ENCODE data around the gene STK33.

Gene STK33

GRCh38 chr11:8426076-8426475 is 168.0 kb downstream of the STK33 start:
- DNase-seq (ENCODE audit: low read depth in 2 of 2) = no peak

DNA sequence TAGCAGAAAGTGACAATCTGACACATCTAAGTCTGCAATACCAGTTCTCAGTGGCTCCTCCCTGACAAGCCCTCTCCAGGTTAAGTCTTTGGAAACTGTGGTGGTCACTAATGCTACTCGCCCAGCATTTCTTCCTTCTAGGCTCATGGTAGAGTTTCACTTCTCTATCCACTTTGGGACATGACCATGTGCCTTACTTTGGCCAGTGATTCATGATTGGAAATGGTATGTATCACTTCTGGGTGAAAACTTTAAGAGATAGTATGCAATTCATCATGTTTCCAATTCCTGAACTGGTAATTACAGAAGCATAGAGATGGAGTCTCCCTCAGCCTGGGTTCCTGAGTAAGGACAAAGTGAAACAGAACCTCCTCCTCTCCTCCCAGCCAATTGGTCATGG is 178.8 kb downstream of the STK33 start:
- no peak for DNase-seq (ENCODE audit: low read depth in 2 of 2)

DNA sequence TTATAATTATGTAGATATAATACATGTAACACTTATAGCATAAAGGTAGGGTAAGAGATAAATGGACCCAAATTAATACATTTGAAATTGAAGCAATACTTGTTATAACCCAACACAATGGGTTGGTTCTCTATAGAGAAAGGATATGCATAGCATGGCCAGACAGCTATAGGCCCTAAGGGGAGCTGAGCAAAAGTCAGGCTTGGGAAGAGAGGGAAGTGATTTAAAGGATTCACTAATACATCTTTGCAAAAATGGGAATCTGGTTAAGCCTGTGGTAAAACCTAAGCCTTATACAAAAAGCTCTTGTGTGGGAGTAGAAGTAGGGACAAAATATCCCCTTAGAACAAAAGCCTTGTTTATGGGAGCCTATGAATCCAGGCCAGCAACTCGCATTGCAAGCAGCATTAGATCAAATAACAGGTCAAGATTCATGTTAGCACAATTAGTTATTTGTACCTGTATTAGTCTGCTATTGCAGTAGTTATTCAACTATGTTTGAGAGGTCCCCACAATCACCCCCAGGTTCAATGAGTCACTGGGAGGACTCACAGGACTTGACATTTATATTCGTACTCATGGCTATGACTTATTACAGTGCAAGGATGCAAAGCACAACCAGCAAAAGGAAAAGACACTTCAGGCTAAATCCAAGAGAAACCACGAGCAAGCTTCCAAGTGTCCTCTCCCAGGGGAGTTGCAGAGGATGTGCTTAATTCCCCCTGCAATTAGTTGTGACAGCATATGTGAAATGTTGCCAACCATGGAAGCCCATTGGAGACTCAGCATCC is 185.7 kb downstream of the STK33 start:
- DNase-seq (ENCODE audit: low read depth in 2 of 2) = no peak

DNA sequence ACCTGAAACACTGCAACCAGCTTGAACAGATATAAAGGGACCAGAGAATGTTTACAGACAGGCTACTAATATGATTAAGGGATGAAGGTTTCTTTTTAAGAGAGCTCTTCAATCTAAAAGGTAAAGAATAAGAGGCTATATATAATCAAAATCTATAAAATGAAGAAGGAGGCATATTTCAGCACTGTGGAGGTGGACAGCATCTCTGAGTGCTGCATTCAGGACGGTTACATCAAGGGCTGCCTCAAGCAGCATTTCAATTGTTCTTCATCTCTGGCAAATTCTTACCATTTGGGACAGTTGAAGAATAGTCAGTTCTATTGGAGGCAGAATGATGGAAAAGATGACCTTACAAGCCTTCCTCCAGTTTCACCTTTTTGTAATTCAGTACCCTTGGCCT is 190.7 kb downstream of the STK33 start:
- DNase-seq (ENCODE audit: low read depth in 2 of 2) = no peak

GRCh38 chr11:8392886-8393285 is 201.1 kb downstream of the STK33 start:
- DNase-seq (ENCODE audit: low read depth in 2 of 2) = no peak

GRCh38 chr11:8392166-8392565 is 201.9 kb downstream of the STK33 start:
- DNase-seq (ENCODE audit: low read depth in 2 of 2) = no peak

DNA sequence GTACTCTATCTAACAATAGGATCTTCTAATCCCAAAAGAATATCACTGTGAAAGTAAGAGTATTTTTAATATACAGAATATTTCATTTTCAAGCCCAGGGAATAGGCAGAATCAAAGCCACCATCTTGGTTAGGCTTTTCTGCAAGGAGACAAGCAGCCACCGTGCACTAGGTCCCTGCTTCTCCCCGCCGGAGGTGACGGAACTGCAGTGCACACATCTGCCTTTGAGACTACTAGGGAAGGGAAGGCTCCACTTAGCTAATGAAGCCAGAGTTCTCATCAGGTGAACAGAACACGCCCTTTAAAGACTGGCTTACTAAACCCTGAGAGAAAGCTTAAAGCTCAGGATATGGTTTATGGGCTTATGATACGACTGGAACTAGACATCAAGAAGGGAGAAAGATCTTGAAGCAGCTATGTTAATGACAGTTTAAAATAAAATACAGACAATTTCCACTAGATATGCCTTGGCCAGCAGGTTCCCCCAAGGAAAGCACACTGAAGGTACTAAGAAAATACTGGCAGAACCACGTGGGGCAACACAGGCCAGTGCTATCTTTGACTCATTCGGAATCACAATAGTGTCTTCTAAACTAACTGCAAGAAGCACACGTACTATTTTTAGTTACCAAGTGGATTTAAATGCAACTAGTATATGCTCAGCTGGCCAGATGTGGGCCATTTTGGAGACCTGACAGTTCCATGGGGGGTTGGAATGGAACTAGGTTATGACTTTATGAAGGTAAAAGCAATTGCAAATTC is 203.0 kb downstream of the STK33 start:
- no peak for DNase-seq (ENCODE audit: low read depth in 2 of 2)

- no peak for DNase-seq (ENCODE audit: low read depth in 2 of 2)
These were observed 204.7 kb downstream of the STK33 start for GRCh38 chr11:8389029-8389996.

GRCh38 chr11:8387693-8388092 is 206.3 kb downstream of the STK33 start:
- DNase-seq (ENCODE audit: low read depth in 2 of 2) = no peak

GRCh38 chr11:8387141-8387540 is 206.9 kb downstream of the STK33 start:
- DNase-seq (ENCODE audit: low read depth in 2 of 2) = no peak

GRCh38 chr11:8386134-8386864 is 207.7 kb downstream of the STK33 start:
- no peak for DNase-seq (ENCODE audit: low read depth in 2 of 2)

GRCh38 chr11:8384199-8384821 is 209.7 kb downstream of the STK33 start:
- no peak for DNase-seq (ENCODE audit: low read depth in 2 of 2)

DNA sequence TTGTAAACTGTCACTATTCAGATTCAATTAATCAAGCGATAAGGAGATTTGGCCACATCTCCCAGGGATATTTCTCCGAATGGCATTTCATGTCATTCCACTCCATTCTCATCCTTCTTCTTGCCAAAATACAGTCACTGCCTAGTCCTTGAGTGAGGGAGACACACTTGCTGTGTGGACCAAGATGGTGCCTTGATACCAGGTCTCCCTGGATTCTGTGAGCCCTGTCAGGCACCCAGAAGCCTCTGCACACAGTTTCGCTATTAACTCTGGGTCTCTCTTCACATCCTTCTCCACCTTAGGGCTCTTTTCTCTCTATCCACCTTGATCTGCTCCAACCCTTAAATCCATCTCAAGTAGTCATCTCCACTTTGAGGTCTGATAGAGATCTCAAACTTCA is 210.4 kb downstream of the STK33 start:
- no peak for DNase-seq (ENCODE audit: low read depth in 2 of 2)

DNA sequence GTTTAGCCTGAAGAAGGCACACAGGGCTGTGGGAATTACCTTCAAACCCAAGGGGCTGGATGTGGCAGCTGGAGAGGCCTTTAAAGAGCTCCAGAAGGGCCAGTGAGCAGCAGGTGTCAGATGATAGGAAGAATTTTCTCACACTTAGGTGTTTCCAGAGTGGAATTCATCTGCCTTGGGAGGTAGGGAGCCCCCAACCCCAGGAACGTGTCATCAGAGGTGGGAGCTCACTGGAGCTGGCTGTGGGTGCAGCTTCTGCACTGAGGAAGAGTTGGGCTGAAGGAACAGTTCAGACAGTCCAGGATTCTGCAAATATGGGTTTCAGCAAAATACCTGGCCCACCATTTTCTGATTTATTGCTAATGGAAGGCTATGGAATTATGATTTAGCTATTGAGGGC is 210.8 kb downstream of the STK33 start:
- DNase-seq (ENCODE audit: low read depth in 2 of 2) = no peak

- DNase-seq (ENCODE audit: low read depth in 2 of 2) = no peak
These were observed 211.5 kb downstream of the STK33 start for GRCh38 chr11:8382436-8383053.

- DNase-seq (ENCODE audit: low read depth in 2 of 2) = no peak
These were observed 212.1 kb downstream of the STK33 start for GRCh38 chr11:8381871-8382396.

- no peak for DNase-seq (ENCODE audit: low read depth in 2 of 2)
These were observed 212.7 kb downstream of the STK33 start for GRCh38 chr11:8381343-8381742.

- DNase-seq (ENCODE audit: low read depth in 2 of 2) = no peak
These were observed 218.1 kb downstream of the STK33 start for GRCh38 chr11:8375932-8376331.

DNA sequence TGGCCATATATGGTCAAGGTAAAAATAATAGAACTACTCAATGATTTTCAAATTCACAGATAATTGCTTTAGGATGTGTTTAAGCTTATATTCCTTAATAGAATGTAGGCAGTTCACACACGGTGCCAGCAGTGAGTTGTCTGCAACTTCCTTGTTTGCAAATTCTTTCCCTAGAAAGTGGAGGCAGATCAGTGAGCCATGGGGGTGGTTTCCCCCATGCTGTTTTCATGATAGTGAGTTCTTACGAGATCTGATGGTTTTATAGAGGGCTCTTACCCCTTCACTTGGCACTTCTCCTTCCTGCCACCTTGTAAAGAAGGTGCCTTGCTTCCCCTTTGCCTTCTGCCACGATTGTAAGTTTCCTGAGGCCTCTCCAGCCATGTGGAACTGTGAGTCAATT is 218.6 kb downstream of the STK33 start:
- no peak for DNase-seq (ENCODE audit: low read depth in 2 of 2)

GRCh38 chr11:8374716-8375115 is 219.3 kb downstream of the STK33 start:
- no peak for DNase-seq (ENCODE audit: low read depth in 2 of 2)
